ENCODE data around the gene PTMS.

- no peak for TF ChIP-seq POLR2A (IDR thresholded peaks at IDR 0.05)
- no peak for TF ChIP-seq CTCF (IDR thresholded peaks at IDR 0.05)
Observed at GRCh38 chr12:6817098-6817497, 50.9 kb downstream of the PTMS start.

Data from Peyer's patch (tissue), 4 donors.